Mononuclear cell (primary cell): ENCODE data around the gene CDKAL1. TPM values are rescaled to one million over a fixed set of nuclear protein-coding genes. Genes with fewer than 3 reads are reported as not detected.

ENCODE experiments used
- H3K27me3 ChIP-seq: 2 replicates; pipeline ENCODE4 v1.6.0; 2011; ENCODE audit warnings: low read length, control low read depth; ENCODE audit not compliant: insufficient read depth
- H3K4me1 ChIP-seq: 2 replicates; pipeline ENCODE4 v1.5.1; 2011; ENCODE audit warnings: mild to moderate bottlenecking, low read length, control low read depth; ENCODE audit not compliant: insufficient read depth
- H3K4me3 ChIP-seq: 2 replicates; pipeline ENCODE4 v1.5.1; 2011; ENCODE audit warnings: mild to moderate bottlenecking, low read length, moderate library complexity
- H3K9me3 ChIP-seq: 2 replicates; pipeline ENCODE4 v1.5.1; 2011; ENCODE audit warnings: low read depth, mild to moderate bottlenecking, control low read depth, low read length
- total RNA-seq: library from RNA; depleted of rRNA; stranded (reverse); fragments of >200 nt; gene quantifications from one replicate; pipeline ENCODE4 v1.2.3, GENCODE V29; 2012

Gene CDKAL1
- total RNA-seq, 1 donor, result 26.6 TPM

DNA sequence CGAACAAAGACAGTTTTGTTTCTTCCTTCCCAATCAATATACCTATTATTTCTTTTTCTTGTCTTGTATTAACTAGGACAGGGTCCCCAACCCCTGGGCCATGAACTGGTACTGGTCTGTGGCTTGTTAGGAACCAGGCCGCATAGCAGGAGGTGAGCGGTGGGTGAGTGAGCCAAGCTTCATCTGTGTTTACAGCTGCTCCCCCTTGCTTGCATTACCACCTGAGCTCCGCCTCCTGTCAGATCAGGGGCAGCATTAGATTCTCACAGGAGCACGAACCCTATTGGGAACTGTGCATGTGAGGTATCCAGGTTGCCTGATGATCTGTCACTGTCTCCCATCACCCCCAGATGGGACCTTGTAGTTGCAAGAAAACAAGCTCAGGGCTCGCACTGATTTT is 151.9 kb downstream of the CDKAL1 start:
- Histone ChIP-seq H3K4me3 (no peak overlapping the region), H3K27me3 (no peaks in the 10 kb centered on the region), H3K4me1 (peaks cover 7% of the 10 kb centered on the region), H3K9me3 (no peaks in the 10 kb centered on the region)

DNA sequence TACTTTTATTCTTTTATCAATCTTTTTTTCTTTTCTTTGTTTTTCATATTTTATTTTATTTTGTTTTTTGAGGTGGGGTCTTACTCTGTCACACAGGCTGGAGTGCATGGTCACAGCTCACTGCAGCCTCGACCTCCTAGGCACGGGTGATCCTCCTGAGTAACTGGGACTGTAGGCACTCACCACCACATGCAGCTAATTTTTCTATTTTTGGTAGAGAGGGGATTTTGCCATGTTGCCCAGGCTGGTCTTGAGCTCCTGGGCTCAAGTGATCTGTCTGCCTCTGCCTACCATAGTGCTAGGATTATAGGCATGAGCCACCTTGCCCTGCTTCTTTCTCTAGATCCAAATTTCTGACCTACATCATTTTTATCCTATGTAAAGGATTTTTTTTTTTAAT is 153.2 kb downstream of the CDKAL1 start:
- H3K9me3 ChIP-seq, result no peaks in the 10 kb centered on the region
- peaks cover 7% of the 10 kb centered on the region for H3K4me1 ChIP-seq
- no peak overlapping the region for H3K4me3 ChIP-seq
- H3K27me3 ChIP-seq, result no peaks in the 10 kb centered on the region

DNA sequence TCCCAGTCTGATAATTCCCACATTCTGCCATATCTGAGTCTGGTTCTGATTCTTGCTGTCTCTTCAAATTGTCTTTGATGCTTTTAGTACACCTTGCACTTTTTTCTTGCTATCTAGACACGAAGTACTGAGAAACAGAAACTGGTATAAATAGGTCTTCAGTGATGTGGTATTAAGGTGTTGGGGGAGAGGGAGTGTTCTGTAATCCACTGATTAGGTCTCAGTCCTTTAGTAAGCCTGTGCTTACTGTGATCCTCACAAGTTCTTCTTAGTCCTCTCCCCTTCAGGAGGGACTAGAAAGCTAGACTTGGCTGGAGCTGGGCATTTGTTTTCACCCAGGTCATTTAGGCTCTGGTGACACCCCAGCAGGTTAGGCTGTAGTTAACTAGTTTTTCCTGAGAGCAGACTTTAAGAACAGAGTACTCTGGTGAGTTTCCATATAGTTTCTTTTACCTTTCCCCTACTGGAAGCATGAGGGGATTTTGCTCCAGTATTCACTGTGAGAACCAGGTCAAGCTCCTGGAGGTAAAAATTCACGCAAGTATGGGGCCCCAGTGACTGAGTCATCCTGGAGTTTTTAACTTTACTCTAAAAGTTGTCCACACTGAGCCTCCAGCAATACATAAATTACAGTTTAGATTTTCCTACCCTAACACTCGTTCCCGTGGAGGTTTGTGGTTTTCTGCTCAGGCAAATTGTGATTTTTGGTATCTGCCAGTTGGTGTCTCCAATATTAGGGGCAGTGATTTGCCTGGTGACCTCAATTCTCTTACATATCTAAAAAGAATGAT is 154.6 kb downstream of the CDKAL1 start:
- H3K9me3 ChIP-seq, result no peaks in the 10 kb centered on the region
- no peak overlapping the region for H3K4me3 ChIP-seq
- H3K27me3 ChIP-seq, result no peaks in the 10 kb centered on the region
- H3K4me1 ChIP-seq, result peaks cover 7% of the 10 kb centered on the region

DNA sequence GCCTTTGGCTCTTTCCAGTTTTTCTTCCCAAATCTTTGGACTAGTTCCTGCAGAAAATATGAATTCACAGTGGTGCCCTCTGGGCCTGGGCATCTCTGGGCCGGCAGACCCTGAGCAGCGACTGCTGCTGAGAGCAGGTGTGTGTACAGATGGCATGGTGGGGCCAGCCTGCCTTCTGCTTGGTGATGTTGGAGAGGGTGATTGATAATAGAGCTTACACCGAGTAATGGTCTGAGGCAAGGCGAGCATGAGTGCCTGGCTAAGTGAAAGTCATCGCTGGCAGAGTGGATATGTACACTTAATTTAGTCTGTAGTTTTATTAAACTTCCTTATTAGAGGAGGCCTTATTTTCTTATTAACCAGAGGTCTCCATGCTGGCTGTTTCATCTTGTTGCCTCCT is 156.9 kb downstream of the CDKAL1 start:
- Histone ChIP-seq H3K4me3 (no peak overlapping the region), H3K9me3 (no peaks in the 10 kb centered on the region), H3K4me1 (peaks cover 7% of the 10 kb centered on the region), H3K27me3 (no peaks in the 10 kb centered on the region)

- peaks cover 7% of the 10 kb centered on the region for H3K4me1 ChIP-seq
- no peaks in the 10 kb centered on the region for H3K9me3 ChIP-seq
These were observed 157.8 kb downstream of the CDKAL1 start for GRCh38 chr6:20692023-20692422.

DNA sequence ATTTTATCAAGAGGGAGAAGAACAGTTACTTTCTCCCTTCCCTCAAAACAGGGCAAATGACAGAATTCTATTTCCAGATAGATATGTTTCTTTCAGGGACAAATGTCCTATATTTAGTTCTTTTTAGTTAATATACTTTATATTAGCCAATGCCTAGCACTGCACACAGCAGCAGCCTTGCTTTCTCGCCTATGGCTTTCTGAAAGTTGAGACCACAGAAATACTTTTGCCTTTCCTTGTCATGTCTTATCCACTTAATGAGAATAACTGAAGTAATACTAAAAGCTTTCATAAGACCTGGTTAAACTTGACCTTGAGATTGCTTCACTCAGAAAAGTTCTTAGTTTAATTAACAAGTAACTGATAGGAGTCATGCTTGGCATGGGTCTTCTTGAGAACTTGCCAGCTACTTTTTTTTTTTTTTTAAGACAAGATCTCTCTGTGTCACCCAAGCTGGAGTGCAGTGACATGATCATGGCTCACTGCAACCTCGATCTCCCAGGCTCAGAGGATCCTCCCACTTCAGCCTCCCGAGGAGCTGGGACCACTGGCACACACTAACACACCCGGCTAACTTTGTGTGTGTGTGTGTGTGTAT is 159.3 kb downstream of the CDKAL1 start:
- peaks cover 7% of the 10 kb centered on the region for H3K4me1 ChIP-seq
- H3K27me3 ChIP-seq, result no peaks in the 10 kb centered on the region
- H3K4me3 ChIP-seq, result no peak overlapping the region
- H3K9me3 ChIP-seq, result no peaks in the 10 kb centered on the region

More at GRCh38 chr6:20692023-20692422, 157.8 kb downstream of the CDKAL1 start:
- Histone ChIP-seq H3K27me3 (no peaks in the 10 kb centered on the region), H3K4me3 (no peak overlapping the region)

GRCh38 chr6:20696676-20697075 is 162.4 kb downstream of the CDKAL1 start:
- H3K9me3 ChIP-seq, result no peaks in the 10 kb centered on the region
- no peaks in the 10 kb centered on the region for H3K4me1 ChIP-seq
- H3K27me3 ChIP-seq, result no peaks in the 10 kb centered on the region
- no peak overlapping the region for H3K4me3 ChIP-seq

- no peak overlapping the region for H3K4me3 ChIP-seq
- no peaks in the 10 kb centered on the region for H3K9me3 ChIP-seq
- no peaks in the 10 kb centered on the region for H3K4me1 ChIP-seq
- no peaks in the 10 kb centered on the region for H3K27me3 ChIP-seq
These were observed 164.4 kb downstream of the CDKAL1 start for GRCh38 chr6:20698675-20699074.

DNA sequence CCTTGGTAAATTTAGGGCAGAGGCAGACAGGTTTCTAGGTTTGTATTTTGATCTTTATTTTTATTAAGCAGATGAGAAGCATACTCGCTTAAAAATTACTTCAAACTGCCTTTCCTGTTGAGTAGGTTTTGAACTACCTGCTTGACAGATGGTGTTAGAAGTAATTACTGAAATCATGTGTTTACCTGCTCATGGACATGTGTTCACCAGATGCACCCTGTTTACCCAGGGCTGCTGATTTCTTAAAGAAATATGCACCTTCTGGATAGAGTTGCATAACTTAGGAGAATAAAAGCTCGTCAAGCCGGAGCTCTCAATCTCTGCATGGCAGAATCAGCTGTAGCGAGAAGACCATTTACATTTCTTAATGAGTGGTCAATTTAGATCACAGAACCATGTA is 165.1 kb downstream of the CDKAL1 start:
- no peaks in the 10 kb centered on the region for H3K27me3 ChIP-seq
- H3K4me3 ChIP-seq, result no peak overlapping the region
- no peaks in the 10 kb centered on the region for H3K4me1 ChIP-seq
- no peaks in the 10 kb centered on the region for H3K9me3 ChIP-seq

DNA sequence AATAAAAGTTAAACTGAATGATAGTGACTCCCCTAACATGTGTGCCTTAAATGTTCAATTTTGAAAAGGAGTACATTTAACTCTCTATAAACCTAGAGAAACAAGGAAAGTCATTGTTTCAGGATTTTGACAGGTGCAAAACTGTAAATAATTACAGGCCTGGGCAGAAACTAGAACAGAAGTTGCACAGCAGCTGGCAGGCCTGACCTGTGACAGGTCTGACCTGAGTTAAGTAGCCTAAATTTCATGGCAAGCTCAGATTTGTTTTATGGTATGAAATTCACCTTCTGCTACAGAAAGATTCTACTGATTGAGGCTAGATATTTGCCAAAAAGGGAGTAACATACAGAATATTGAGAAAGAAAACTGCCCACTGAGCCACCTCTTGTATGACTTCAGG is 166.1 kb downstream of the CDKAL1 start:
- Histone ChIP-seq H3K27me3 (no peaks in the 10 kb centered on the region), H3K4me1 (no peaks in the 10 kb centered on the region), H3K9me3 (no peaks in the 10 kb centered on the region), H3K4me3 (no peak overlapping the region)

- H3K4me1 ChIP-seq, result no peaks in the 10 kb centered on the region
- no peaks in the 10 kb centered on the region for H3K9me3 ChIP-seq
- no peak overlapping the region for H3K4me3 ChIP-seq
- no peaks in the 10 kb centered on the region for H3K27me3 ChIP-seq
These were observed 168.1 kb downstream of the CDKAL1 start for GRCh38 chr6:20702366-20702765.

GRCh38 chr6:20703049-20703448 is 168.8 kb downstream of the CDKAL1 start:
- Histone ChIP-seq H3K27me3 (no peaks in the 10 kb centered on the region), H3K9me3 (no peaks in the 10 kb centered on the region), H3K4me3 (no peak overlapping the region), H3K4me1 (no peaks in the 10 kb centered on the region)

DNA sequence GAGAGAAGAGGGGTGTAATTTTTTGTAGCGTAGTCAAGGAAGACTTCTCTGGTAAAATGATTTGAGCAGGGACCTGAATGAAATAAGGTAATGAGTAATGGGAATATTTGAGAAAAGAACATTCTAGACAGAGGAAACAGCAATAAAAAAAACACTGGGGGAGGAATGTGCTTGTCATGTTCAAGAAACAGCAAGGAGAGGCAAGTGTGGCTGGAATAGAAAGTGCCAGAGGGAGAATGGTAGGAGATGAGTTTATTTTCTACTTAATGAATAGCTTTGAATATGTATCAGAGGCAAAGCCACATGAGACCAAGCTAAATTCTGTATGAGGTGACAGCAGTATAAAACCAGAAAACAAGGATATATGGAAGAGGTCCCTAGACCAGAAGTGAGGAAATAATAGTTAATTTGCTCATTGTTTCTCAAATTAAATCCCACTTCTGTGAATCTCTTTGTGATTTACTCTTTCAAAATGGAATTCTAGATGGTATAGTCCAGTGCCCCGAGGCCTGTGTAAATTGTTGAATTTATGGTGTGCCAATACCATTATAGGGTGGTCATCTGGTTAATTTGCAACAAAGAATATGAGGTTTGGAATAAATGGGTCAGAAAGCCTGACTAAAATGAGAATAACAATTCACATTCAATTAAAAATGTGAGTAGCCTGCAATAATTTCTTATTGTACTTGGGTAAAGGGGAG is 170.2 kb downstream of the CDKAL1 start:
- no peaks in the 10 kb centered on the region for H3K4me1 ChIP-seq
- no peaks in the 10 kb centered on the region for H3K27me3 ChIP-seq
- no peak overlapping the region for H3K4me3 ChIP-seq
- no peaks in the 10 kb centered on the region for H3K9me3 ChIP-seq

DNA sequence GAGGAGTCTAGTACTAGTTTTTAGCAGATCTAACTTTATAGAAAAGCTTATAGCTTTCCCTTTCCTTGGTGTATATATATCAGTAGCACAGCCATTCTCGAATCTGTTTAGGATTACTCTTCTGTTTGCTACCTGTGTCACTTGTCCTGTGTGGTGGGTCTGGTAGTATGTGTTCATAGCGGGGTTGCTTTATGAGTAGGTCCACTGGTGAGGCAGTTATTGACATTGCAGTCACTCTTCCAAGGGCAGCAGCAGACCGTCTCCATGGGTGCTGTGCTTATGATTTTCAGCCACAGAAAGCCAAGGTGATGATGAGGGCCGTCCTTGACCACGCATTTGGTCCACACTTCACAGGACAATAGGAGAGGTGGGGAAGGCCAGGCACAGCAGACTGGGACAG is 171.5 kb downstream of the CDKAL1 start:
- H3K4me1 ChIP-seq, result no peaks in the 10 kb centered on the region
- no peak overlapping the region for H3K4me3 ChIP-seq
- H3K9me3 ChIP-seq, result no peaks in the 10 kb centered on the region
- no peaks in the 10 kb centered on the region for H3K27me3 ChIP-seq

DNA sequence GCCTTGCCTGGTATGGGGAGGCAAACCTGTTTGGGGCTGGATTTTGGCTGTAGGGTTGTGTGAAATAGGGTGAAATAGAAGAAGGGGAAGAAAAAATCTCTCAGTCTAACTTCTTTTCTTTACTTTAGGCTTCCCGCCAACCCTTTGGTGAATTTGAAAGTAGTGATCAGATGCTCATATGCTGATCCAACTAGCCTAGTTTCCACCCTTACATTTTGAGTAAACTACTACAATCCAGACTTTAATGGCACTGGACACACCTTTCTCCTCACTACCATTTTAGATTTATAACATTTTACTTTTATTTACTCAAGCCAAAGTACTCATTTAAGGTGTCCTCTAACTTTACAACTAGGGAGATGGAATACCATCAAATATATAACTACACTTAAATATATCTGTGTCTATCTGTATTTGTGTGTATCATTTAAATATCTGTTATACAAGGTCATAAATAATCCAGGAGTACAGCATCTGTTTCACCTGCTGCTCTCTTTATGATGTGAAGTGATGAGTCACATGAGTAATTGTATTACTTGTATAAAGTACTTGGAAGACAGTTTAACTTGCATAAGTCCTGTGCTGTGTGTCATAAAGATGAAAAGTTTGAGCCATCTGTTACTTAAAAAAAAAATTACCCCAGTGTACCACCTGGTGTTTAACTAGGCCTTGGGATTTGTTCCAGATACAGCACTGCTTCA is 172.1 kb downstream of the CDKAL1 start:
- H3K27me3 ChIP-seq, result no peaks in the 10 kb centered on the region
- H3K4me3 ChIP-seq, result no peak overlapping the region
- no peaks in the 10 kb centered on the region for H3K4me1 ChIP-seq
- no peaks in the 10 kb centered on the region for H3K9me3 ChIP-seq
